Brain microvascular endothelial cell (primary cell): ENCODE results near the gene MEIS2.
"Not testable (repeated sequence)": the region's sequence is repeated elsewhere in the genome, so short reads cannot be mapped to it uniquely, and the experiment has no call there.

Experiments
- DNase-seq: peaks from one replicate; pipeline ENCODE4 v3.0.0-alpha.2; 2020
- H3K27ac ChIP-seq: fragments of 250-450 bp; sonication (Bioruptor Pico); 2 replicates; pipeline ENCODE4 v1.5.1; 2020; ENCODE audit warnings: mild to moderate bottlenecking, moderate library complexity
- H3K27me3 ChIP-seq: fragments of 250-450 bp; sonication (Bioruptor Pico); replicated peaks from 2 replicates; pipeline ENCODE4 v1.5.1; 2020; ENCODE audit warnings: mild to moderate bottlenecking
- H3K36me3 ChIP-seq: fragments of 250-450 bp; sonication (Bioruptor Pico); replicated peaks from 2 replicates; pipeline ENCODE4 v1.5.1; 2020; ENCODE audit warnings: mild to moderate bottlenecking
- H3K4me3 ChIP-seq: 2 replicates; pipeline ENCODE4 v1.5.1; 2011; ENCODE audit warnings: low read depth, mild to moderate bottlenecking, control low read depth, low read length, moderate library complexity
- CTCF ChIP-seq: IDR thresholded peaks from 2 replicates; pipeline ENCODE4 v1.5.1; 2011; ENCODE audit warnings: low read depth, mild to moderate bottlenecking, moderate library complexity, low read length, control low read depth, inconsistent platforms; ENCODE audit errors: missing control alignments
- in situ Hi-C: cut with HindIII; loops from 2 replicates; pipeline ENCODE4 v1.10.0; 2017; ENCODE audit warnings: low sequenced_read_pairs, low pct_ligation_motif_present

The MEIS2 gene

GRCh38 chr15:36996538-36997181 lies 103.7 kb downstream of the MEIS2 start:
- Histone ChIP-seq H3K36me3 (no peaks in the 10 kb centered on the region), H3K27ac (no peak overlapping the region), H3K27me3 (no peaks in the 10 kb centered on the region), H3K4me3 (no peak overlapping the region)
- in situ Hi-C loops, result no loop called here
- TF ChIP-seq CTCF, result no peak
- no peak for DNase-seq

- Histone ChIP-seq H3K36me3 (no peaks in the 10 kb centered on the region), H3K27ac (no peak overlapping the region), H3K27me3 (no peaks in the 10 kb centered on the region), H3K4me3 (no peak overlapping the region)
- DNase-seq, result no peak
- in situ Hi-C loops, result no loop called here
- TF ChIP-seq CTCF, result no peak
Observed at GRCh38 chr15:36996121-36996520, 104.2 kb downstream of the MEIS2 start.

- no peaks in the 10 kb centered on the region for H3K36me3 ChIP-seq
- TF ChIP-seq CTCF, result no peak
- no peak overlapping the region for H3K4me3 ChIP-seq
- DNase-seq, result no peak
- no peaks in the 10 kb centered on the region for H3K27me3 ChIP-seq
- in situ Hi-C loops, result no loop called here
- no peak overlapping the region for H3K27ac ChIP-seq
Observed at GRCh38 chr15:36994790-36995189, 105.6 kb downstream of the MEIS2 start.

GRCh38 chr15:36992454-36992853 lies 107.9 kb downstream of the MEIS2 start:
- DNase-seq, result no peak
- H3K27ac ChIP-seq, result no peak overlapping the region
- no peaks in the 10 kb centered on the region for H3K27me3 ChIP-seq
- TF ChIP-seq CTCF, result no peak
- H3K4me3 ChIP-seq, result no peak overlapping the region
- no peaks in the 10 kb centered on the region for H3K36me3 ChIP-seq
- in situ Hi-C loops, result no loop called here

- in situ Hi-C loops, result no loop called here
- TF ChIP-seq CTCF, result no peak
- no peaks in the 10 kb centered on the region for H3K36me3 ChIP-seq
- no peaks in the 10 kb centered on the region for H3K27me3 ChIP-seq
- no peak overlapping the region for H3K27ac ChIP-seq
- H3K4me3 ChIP-seq, result no peak overlapping the region
- no peak for DNase-seq
Observed at GRCh38 chr15:36988947-36989346, 111.4 kb downstream of the MEIS2 start.

- TF ChIP-seq CTCF, result no peak
- no peak for DNase-seq
- Histone ChIP-seq H3K4me3 (no peak overlapping the region), H3K27me3 (no peaks in the 10 kb centered on the region), H3K27ac (no peak overlapping the region), H3K36me3 (no peaks in the 10 kb centered on the region)
- in situ Hi-C loops, result no loop called here
Observed at GRCh38 chr15:36982430-36982829, 117.9 kb downstream of the MEIS2 start.

GRCh38 chr15:36980281-36980680 lies 120.1 kb downstream of the MEIS2 start:
- H3K27me3 ChIP-seq, H3K36me3 ChIP-seq, H3K4me3 ChIP-seq, in situ Hi-C loops, DNase-seq, H3K27ac ChIP-seq: not testable (repeated sequence)
